ENCODE data around the gene ABCA13. TPM values are rescaled to one million over a fixed set of nuclear protein-coding genes. Genes with fewer than 3 reads are reported as not detected.

Gene ABCA13
- total RNA-seq, 4 donors from 2014 or later: 0.19 to 0.33 TPM; not detected in 2

- no peak for TF ChIP-seq CTCF (IDR thresholded peaks at IDR 0.05; ENCODE audit: low read depth)
Measured at GRCh38 chr7:48286836-48287235, 115.6 kb downstream of the ABCA13 start.

- TF ChIP-seq CTCF (IDR thresholded peaks at IDR 0.05; ENCODE audit: low read depth): no peak
Measured at GRCh38 chr7:48289656-48290055, 118.4 kb downstream of the ABCA13 start.

- TF ChIP-seq CTCF (IDR thresholded peaks at IDR 0.05; ENCODE audit: low read depth): no peak
Measured at GRCh38 chr7:48292949-48293348, 121.7 kb downstream of the ABCA13 start.

GRCh38 chr7:48295296-48295971, 124.2 kb downstream of the ABCA13 start:
- no peak for TF ChIP-seq CTCF (IDR thresholded peaks at IDR 0.05; ENCODE audit: low read depth)

- no peak for TF ChIP-seq CTCF (IDR thresholded peaks at IDR 0.05; ENCODE audit: low read depth)
Measured at GRCh38 chr7:48296966-48297365, 125.7 kb downstream of the ABCA13 start.

GRCh38 chr7:48298779-48299178, 127.5 kb downstream of the ABCA13 start:
- TF ChIP-seq CTCF (IDR thresholded peaks at IDR 0.05; ENCODE audit: low read depth): no peak

GRCh38 chr7:48299580-48300169, 128.4 kb downstream of the ABCA13 start:
- TF ChIP-seq CTCF (IDR thresholded peaks at IDR 0.05; ENCODE audit: low read depth): no peak
